Neuronal stem cell (in vitro differentiated cells): ENCODE results near the gene RUNX2.
A peak's percentile ranks its signal among the peaks of the same experiment; 100 is the strongest.

Experiments used
- DNase-seq: peaks from one replicate; pipeline ENCODE4 v3.0.0-alpha.2; 2013; ENCODE audit warnings: low spot score
- H2AFZ ChIP-seq: one replicate; pipeline ENCODE4 v1.6.1; 2013; ENCODE audit warnings: mild to moderate bottlenecking, low read length, inconsistent platforms
- H2AK5ac ChIP-seq: 2 replicates; pipeline ENCODE4 v1.6.1; 2013; ENCODE audit warnings: low read depth, mild to moderate bottlenecking, inconsistent platforms, low read length, moderate library complexity, mixed read lengths
- H2BK120ac ChIP-seq: 2 replicates; pipeline ENCODE4 v1.6.1; 2013; ENCODE audit warnings: low read depth, mild to moderate bottlenecking, inconsistent platforms, low read length, moderate library complexity, mixed read lengths
- H2BK12ac ChIP-seq: one replicate; pipeline ENCODE4 v1.6.1; 2013; ENCODE audit warnings: low read length, inconsistent platforms
- H2BK15ac ChIP-seq: 2 replicates; pipeline ENCODE4 v1.6.1; 2013; ENCODE audit warnings: mild to moderate bottlenecking, low read length, inconsistent platforms, mixed read lengths
- H2BK5ac ChIP-seq: one replicate; pipeline ENCODE4 v1.6.1; 2013; ENCODE audit warnings: inconsistent platforms, mild to moderate bottlenecking, low read length, moderate library complexity
- H3K14ac ChIP-seq: one replicate; pipeline ENCODE4 v1.6.1; 2013; ENCODE audit warnings: low read length, inconsistent platforms
- H3K18ac ChIP-seq: 2 replicates; pipeline ENCODE4 v1.6.1; 2013; ENCODE audit warnings: low read length, inconsistent platforms
- H3K23ac ChIP-seq: 2 replicates; pipeline ENCODE4 v1.6.1; 2013; ENCODE audit warnings: low read depth, mild to moderate bottlenecking, mixed read lengths, low read length, inconsistent platforms; ENCODE audit not compliant: poor library complexity
- H3K27ac ChIP-seq: replicated peaks from 3 replicates; pipeline ENCODE4 v1.5.1; 2013; ENCODE audit warnings: low read length, inconsistent platforms
- H3K27me3 ChIP-seq, 3 experiments: 2 replicates each; pipeline ENCODE4 v1.6.1; 2013; ENCODE audit warnings: low read length in 3 of 3, mild to moderate bottlenecking in 2 of 3, inconsistent platforms in 1 of 3, low read depth in 1 of 3, mixed read lengths in 1 of 3, moderate library complexity in 1 of 3; ENCODE audit not compliant: control insufficient read depth in 3 of 3, insufficient read depth in 3 of 3
- H3K36me3 ChIP-seq, 2 donors: replicated peaks in 1 of 2; 2 replicates each; pipeline ENCODE4 v1.6.1; 2013; ENCODE audit warnings: low read length in 2 of 2; ENCODE audit not compliant: control insufficient read depth in 2 of 2, insufficient read depth in 2 of 2
- H3K4ac ChIP-seq: 2 replicates; pipeline ENCODE4 v1.6.1; 2013; ENCODE audit warnings: inconsistent platforms, mild to moderate bottlenecking, low read length, moderate library complexity
- H3K4me1 ChIP-seq, 2 donors: 1 replicate in 1 of 2; 2 replicates in 1 of 2; pipeline ENCODE4 v1.6.1; 2013; ENCODE audit warnings: low read length in 2 of 2, low read depth in 1 of 2; ENCODE audit not compliant: control insufficient read depth in 2 of 2, insufficient read depth in 1 of 2
- H3K4me2 ChIP-seq: one replicate; pipeline ENCODE4 v1.6.1; 2013; ENCODE audit warnings: mild to moderate bottlenecking, low read length, inconsistent platforms; ENCODE audit not compliant: insufficient read depth, poor library complexity, severe bottlenecking
- H3K4me3 ChIP-seq, 2 donors: 2 replicates each; pipeline ENCODE4 v1.5.1; 2013; ENCODE audit warnings: low read length in 2 of 2, mild to moderate bottlenecking in 2 of 2, inconsistent platforms in 1 of 2, moderate library complexity in 1 of 2
- H3K79me1 ChIP-seq: one replicate; pipeline ENCODE4 v1.6.1; 2013; ENCODE audit warnings: low read depth, mild to moderate bottlenecking, inconsistent platforms, low read length, moderate library complexity
- H3K9ac ChIP-seq: one replicate; pipeline ENCODE4 v1.6.1; 2013; ENCODE audit warnings: mild to moderate bottlenecking, low read depth, low read length, inconsistent platforms; ENCODE audit not compliant: poor library complexity
- H3K9me3 ChIP-seq, 2 donors: replicated peaks in 1 of 2; 2 replicates each; pipeline versions ENCODE3 to v1.6.1; 2013; ENCODE audit warnings: low read length in 2 of 2, mild to moderate bottlenecking in 2 of 2, inconsistent platforms in 1 of 2, low read depth in 1 of 2, mixed read lengths in 1 of 2, moderate library complexity in 1 of 2; ENCODE audit not compliant: control insufficient read depth in 2 of 2, insufficient read depth in 1 of 2
- H4K8ac ChIP-seq: one replicate; pipeline ENCODE4 v1.6.1; 2013; ENCODE audit warnings: low read depth, mild to moderate bottlenecking, inconsistent platforms, low read length, moderate library complexity
- H4K91ac ChIP-seq: one replicate; pipeline ENCODE4 v1.6.1; 2013; ENCODE audit warnings: low read length, low read depth, mild to moderate bottlenecking, inconsistent platforms; ENCODE audit not compliant: poor library complexity
- WGBS, 2 donors: extraction: QIAGEN DNeasy Blood & Tissue Kit; methylation state at CpG; one replicate each; pipeline ENCODE4 v1.1.7; 2013; ENCODE audit warnings: missing lambda C conversion rate in 2 of 2, mixed read lengths in 1 of 2; ENCODE audit not compliant: insufficient read length in 2 of 2, insufficient replicate concordance in 1 of 2; ENCODE audit errors: extremely low coverage in 2 of 2; 5-methylcytosine and 5-hydroxymethylcytosine counted together

Gene RUNX2

GRCh38 chr6:45710304-45710821 is 382.2 kb downstream of the RUNX2 start:
- H2BK120ac ChIP-seq, result no peak overlapping the region
- H3K27me3 ChIP-seq, result peaks cover 0 to 4% (median 0%) of the 10 kb centered on the region in 3 experiments
- no peak overlapping the region for H4K91ac ChIP-seq
- H3K9ac ChIP-seq, result no peak overlapping the region
- H3K9me3 ChIP-seq, result no peaks in the 10 kb centered on the region
- H3K4me1 ChIP-seq, result peaks cover 2 to 6% of the 10 kb centered on the region in 2 donors
- no peak overlapping the region for H4K8ac ChIP-seq
- H3K79me1 ChIP-seq, result no peaks in the 10 kb centered on the region
- H3K4me3 ChIP-seq, result no peak overlapping the region
- H2AFZ ChIP-seq, result peak overlapping the region; percentile 8
- no peak overlapping the region for H2BK12ac ChIP-seq
- H3K4ac ChIP-seq, result no peak overlapping the region
- H3K36me3 ChIP-seq, result no peaks in the 10 kb centered on the region
- H3K14ac ChIP-seq, result no peak overlapping the region
- no peak overlapping the region for H3K27ac ChIP-seq
- H2AK5ac ChIP-seq, result no peak overlapping the region
- H3K18ac ChIP-seq, result peak overlapping the region; percentile 45
- H2BK5ac ChIP-seq, result no peak overlapping the region
- H3K4me2 ChIP-seq, result no peak overlapping the region
- no peak overlapping the region for H2BK15ac ChIP-seq
- H3K23ac ChIP-seq, result no peak overlapping the region
- no CpG with 5 or more reads among the region's 5 CpGs for WGBS, 2 donors
- no peak for DNase-seq

DNA sequence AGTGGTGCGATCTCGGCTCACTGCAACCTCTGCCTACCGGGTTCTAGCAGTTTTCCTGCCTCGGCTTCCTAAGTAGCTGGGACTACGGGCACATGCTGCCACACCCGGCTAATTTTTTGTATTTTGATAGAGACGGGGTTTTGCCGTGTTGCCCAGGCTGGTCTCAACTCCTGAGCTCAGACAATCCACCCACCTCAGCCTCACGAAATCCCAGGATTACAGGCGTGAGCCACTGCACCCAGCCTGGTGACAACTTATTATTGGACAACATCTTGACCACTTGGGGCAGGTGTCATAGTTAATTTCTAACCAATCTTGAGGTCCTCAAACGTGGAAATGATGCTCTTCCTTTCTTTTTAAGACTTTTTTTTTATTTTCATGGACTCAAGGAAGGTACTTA is 383.9 kb downstream of the RUNX2 start:
- Histone ChIP-seq H3K36me3 (no peaks in the 10 kb centered on the region), H2BK120ac (no peak overlapping the region), H3K14ac (no peak overlapping the region), H3K4me1 (peaks cover 2 to 6% of the 10 kb centered on the region in 2 donors), H4K8ac (no peak overlapping the region), H3K4me3 (no peak overlapping the region), H3K18ac (no peak overlapping the region), H2AFZ (no peak overlapping the region), H2BK12ac (no peak overlapping the region), H3K23ac (no peak overlapping the region), H3K9me3 (no peaks in the 10 kb centered on the region), H2BK5ac (no peak overlapping the region), H3K27ac (no peak overlapping the region), H3K4ac (no peak overlapping the region), H4K91ac (no peak overlapping the region), H2BK15ac (no peak overlapping the region), H2AK5ac (no peak overlapping the region), H3K4me2 (no peak overlapping the region), H3K27me3 (peaks cover 0 to 4% (median 0%) of the 10 kb centered on the region in 3 experiments), H3K79me1 (no peaks in the 10 kb centered on the region), H3K9ac (no peak overlapping the region)
- DNase-seq, result no peak
- WGBS, 2 donors, result no CpG with 5 or more reads among the region's 11 CpGs

- Histone ChIP-seq H3K9ac (no peak overlapping the region), H3K9me3 (no peaks in the 10 kb centered on the region), H2AFZ (no peak overlapping the region), H3K14ac (no peak overlapping the region), H3K4me1 (peaks cover 2 to 6% of the 10 kb centered on the region in 2 donors), H4K8ac (no peak overlapping the region), H3K23ac (no peak overlapping the region), H3K27me3 (peaks cover 0 to 2% (median 0%) of the 10 kb centered on the region in 3 experiments), H3K36me3 (no peaks in the 10 kb centered on the region), H2BK12ac (no peak overlapping the region), H3K27ac (no peak overlapping the region), H2BK5ac (no peak overlapping the region), H3K79me1 (no peaks in the 10 kb centered on the region), H3K18ac (no peak overlapping the region), H3K4ac (no peak overlapping the region), H2BK120ac (no peak overlapping the region), H4K91ac (no peak overlapping the region), H2BK15ac (no peak overlapping the region), H3K4me2 (no peak overlapping the region), H2AK5ac (no peak overlapping the region), H3K4me3 (no peak overlapping the region)
- no peak for DNase-seq
- WGBS, 2 donors, result no CpG with 5 or more reads among the region's 2 CpGs
These were observed 384.7 kb downstream of the RUNX2 start for GRCh38 chr6:45712786-45713185.
